GM23338 (cell line): ENCODE measurements around the gene PCTP. TPM values are rescaled to one million over a fixed set of nuclear protein-coding genes. Genes with fewer than 3 reads are reported as not detected.

Experiments used
- ATAC-seq: fragments of 200-7000 bp; cut with Tn5 transposase; 3 replicates; pipeline ENCODE4 v1.9.1; 2020
- DNase-seq: peaks from one replicate; pipeline ENCODE4 v3.0.0-alpha.2; 2015; ENCODE audit warnings: low spot score
- H2AFZ ChIP-seq: fragments of 200-600 bp; sonication (generic); 2 replicates; pipeline ENCODE4 v1.8.0; 2016; ENCODE audit warnings: antibody characterized with exemption, mild to moderate bottlenecking, moderate library complexity
- H3F3A ChIP-seq: fragments of 200-600 bp; sonication (generic); replicated peaks from 2 replicates; pipeline ENCODE4 v1.8.0; 2017; ENCODE audit warnings: antibody characterized with exemption, mixed run types, low read depth
- H3K27ac ChIP-seq: fragments of 200-600 bp; sonication (generic); 2 replicates; pipeline ENCODE4 v1.6.1; 2016; ENCODE audit warnings: low read depth
- H3K27me3 ChIP-seq: fragments of 200-600 bp; sonication (generic); 2 replicates; pipeline ENCODE4 v1.8.0; 2016; ENCODE audit warnings: mild to moderate bottlenecking, mixed run types, moderate library complexity; ENCODE audit not compliant: insufficient read depth
- H3K36me3 ChIP-seq: fragments of 200-600 bp; sonication (generic); 2 replicates; pipeline ENCODE4 v1.8.0; 2016; ENCODE audit warnings: mild to moderate bottlenecking; ENCODE audit not compliant: insufficient read depth
- H3K4me1 ChIP-seq: fragments of 200-600 bp; sonication (generic); 2 replicates; pipeline ENCODE4 v1.8.0; 2016; ENCODE audit warnings: mild to moderate bottlenecking, moderate library complexity; ENCODE audit not compliant: insufficient read depth
- H3K4me2 ChIP-seq: fragments of 200-600 bp; sonication (generic); 2 replicates; pipeline ENCODE4 v1.7.1; 2017; ENCODE audit warnings: mixed run types
- H3K4me3 ChIP-seq: fragments of 200-600 bp; sonication (generic); 2 replicates; pipeline ENCODE4 v1.6.1; 2016; ENCODE audit warnings: mixed run types
- H3K79me2 ChIP-seq: fragments of 200-600 bp; sonication (generic); replicated peaks from 2 replicates; pipeline ENCODE4 v1.8.0; 2017; ENCODE audit warnings: mild to moderate bottlenecking; ENCODE audit not compliant: insufficient read depth
- H3K9me2 ChIP-seq: fragments of 200-600 bp; sonication (generic); 2 replicates; pipeline ENCODE4 v1.8.0; 2017; ENCODE audit not compliant: insufficient read depth
- H4K20me1 ChIP-seq: fragments of 200-600 bp; sonication (generic); replicated peaks from 2 replicates; pipeline ENCODE4 v1.8.0; 2017; ENCODE audit warnings: mild to moderate bottlenecking; ENCODE audit not compliant: insufficient read depth
- H3K27ac Mint-ChIP-seq: 2 replicates; pipeline ENCODE4 v1.8.0; 2020; ENCODE audit warnings: inconsistent platforms, mild to moderate bottlenecking, moderate library complexity, mixed read lengths
- H3K27me3 Mint-ChIP-seq: 3 replicates; pipeline ENCODE4 v1.8.0; 2022; ENCODE audit warnings: low read depth, mild to moderate bottlenecking, moderate library complexity, mixed read lengths, inconsistent platforms; ENCODE audit not compliant: insufficient read depth, poor library complexity
- H3K36me3 Mint-ChIP-seq: 3 replicates; pipeline ENCODE4 v1.8.0; 2021; ENCODE audit warnings: low read depth, mild to moderate bottlenecking, inconsistent platforms, moderate library complexity, mixed read lengths
- H3K4me1 Mint-ChIP-seq: 3 replicates; pipeline ENCODE4 v1.8.0; 2020; ENCODE audit warnings: mild to moderate bottlenecking, inconsistent platforms, mixed read lengths
- H3K4me3 Mint-ChIP-seq: 3 replicates; pipeline ENCODE4 v1.8.0; 2021; ENCODE audit warnings: moderate library complexity, mild to moderate bottlenecking, inconsistent platforms, mixed read lengths
- H3K9me3 Mint-ChIP-seq: 3 replicates; pipeline ENCODE4 v1.8.0; 2020; ENCODE audit warnings: moderate library complexity, mild to moderate bottlenecking, inconsistent platforms, mixed read lengths
- EZH2phosphoT487 ChIP-seq: fragments of 200-600 bp; sonication (generic); IDR thresholded peaks from one replicate; pipeline ENCODE4 v1.8.1; 2018; ENCODE audit warnings: antibody characterized with exemption; ENCODE audit not compliant: unreplicated experiment
- NANOG ChIP-seq: IDR thresholded peaks from 2 replicates; pipeline ENCODE4 v1.6.1; 2016; ENCODE audit warnings: antibody characterized with exemption, borderline replicate concordance
- ZNF331 ChIP-seq: fragments of 250-450 bp; sonication (Bioruptor Pico); IDR thresholded peaks from 2 replicates; pipeline ENCODE4 v1.5.0; 2020; ENCODE audit warnings: low read depth, mild to moderate bottlenecking, moderate library complexity
- polyA plus RNA-seq: library from polyadenylated mRNA; unstranded; fragments of >200 nt; fragmentation: Nextera tagmentation; extraction: Ambion mirVana; gene quantifications from 2 replicates; pipeline ENCODE4 v1.2.1, GENCODE V29; 2016
- total RNA-seq: library from RNA; depleted of rRNA; stranded (reverse); fragments of >200 nt; shearing (Covaris generic); gene quantifications from 2 replicates; pipeline ENCODE4 v1.2.3, GENCODE V29; 2014
- TF ChIP-seq, protein P1 (sequence below), 2 experiments: fragments of 200-600 bp in 1 of 2; sonication (generic) in 1 of 2; conservative IDR thresholded peaks; 2 replicates each; pipeline versions ENCODE4 v1.5.1 to v1.6.1; 2016 to 2017; ENCODE audit warnings: antibody characterized with exemption in 2 of 2, low read depth in 2 of 2, mild to moderate bottlenecking in 2 of 2, moderate library complexity in 1 of 2
- TF ChIP-seq, protein P2 (sequence below): IDR thresholded peaks from one replicate; pipeline ENCODE4 v1.6.1; 2018; ENCODE audit warnings: antibody characterized with exemption; ENCODE audit not compliant: unreplicated experiment
- TF ChIP-seq, protein P3 (sequence below): fragments of 250-450 bp; sonication (Bioruptor Pico); IDR thresholded peaks from 2 replicates; pipeline ENCODE4 v1.5.0; 2020; ENCODE audit warnings: mild to moderate bottlenecking, moderate library complexity

Gene PCTP
- total and polyA plus RNA-seq, 2 experiments from 2014 or later: 6.4 to 12.3 TPM

DNA sequence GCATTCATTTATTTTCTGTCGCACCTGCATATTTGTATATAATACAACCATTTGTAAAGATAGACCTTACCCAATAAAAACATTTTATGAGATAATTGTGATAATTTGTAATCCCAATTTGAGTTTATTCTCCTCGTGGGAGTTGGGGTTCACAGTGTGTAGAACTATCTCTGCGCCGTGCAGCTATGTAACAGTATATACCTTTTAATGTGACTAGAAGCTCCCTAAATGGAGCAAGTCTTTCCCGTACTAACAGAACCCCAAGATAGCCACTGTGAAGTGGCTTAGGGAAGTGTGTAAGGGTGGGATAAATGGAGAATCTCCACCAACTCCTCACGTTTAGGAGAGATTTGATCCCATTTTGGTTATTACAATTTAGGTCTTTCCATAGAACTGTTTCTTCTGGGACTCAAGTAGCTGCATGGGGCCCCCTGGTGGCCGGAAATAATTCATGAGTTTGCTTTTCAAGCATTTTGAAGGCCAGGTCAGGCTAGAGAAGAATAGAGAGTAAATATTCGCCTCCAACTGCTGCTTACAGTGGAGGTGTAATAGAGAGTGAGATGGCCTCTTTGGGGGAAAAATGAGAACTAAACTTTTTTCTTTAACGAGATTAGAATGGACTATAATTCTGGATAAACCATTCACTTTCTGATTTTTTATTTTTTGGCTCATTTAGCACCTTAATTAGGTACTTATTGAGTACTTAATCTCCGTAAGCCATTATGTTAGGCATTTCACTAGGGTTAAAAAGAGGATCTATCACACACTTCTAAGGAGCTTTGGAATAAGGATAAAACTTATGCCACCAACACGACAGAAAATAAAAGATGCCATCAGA is 32.7 kb upstream of the PCTP start:
- TF ChIP-seq ZNF331: no peak
- TF ChIP-seq, protein P1, sequence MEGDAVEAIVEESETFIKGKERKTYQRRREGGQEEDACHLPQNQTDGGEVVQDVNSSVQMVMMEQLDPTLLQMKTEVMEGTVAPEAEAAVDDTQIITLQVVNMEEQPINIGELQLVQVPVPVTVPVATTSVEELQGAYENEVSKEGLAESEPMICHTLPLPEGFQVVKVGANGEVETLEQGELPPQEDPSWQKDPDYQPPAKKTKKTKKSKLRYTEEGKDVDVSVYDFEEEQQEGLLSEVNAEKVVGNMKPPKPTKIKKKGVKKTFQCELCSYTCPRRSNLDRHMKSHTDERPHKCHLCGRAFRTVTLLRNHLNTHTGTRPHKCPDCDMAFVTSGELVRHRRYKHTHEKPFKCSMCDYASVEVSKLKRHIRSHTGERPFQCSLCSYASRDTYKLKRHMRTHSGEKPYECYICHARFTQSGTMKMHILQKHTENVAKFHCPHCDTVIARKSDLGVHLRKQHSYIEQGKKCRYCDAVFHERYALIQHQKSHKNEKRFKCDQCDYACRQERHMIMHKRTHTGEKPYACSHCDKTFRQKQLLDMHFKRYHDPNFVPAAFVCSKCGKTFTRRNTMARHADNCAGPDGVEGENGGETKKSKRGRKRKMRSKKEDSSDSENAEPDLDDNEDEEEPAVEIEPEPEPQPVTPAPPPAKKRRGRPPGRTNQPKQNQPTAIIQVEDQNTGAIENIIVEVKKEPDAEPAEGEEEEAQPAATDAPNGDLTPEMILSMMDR (conservative IDR thresholded peaks at IDR 0.05; ENCODE audit: low read depth in 2 of 2): peak; percentile 70 to 91
- Histone ChIP-seq H3K9me2 (no peaks in the 10 kb centered on the region), H3K36me3 (no peaks in the 10 kb centered on the region), H3K4me1 (peaks cover 18% of the 10 kb centered on the region; the same call in 1 of the 2 replicates), H2AFZ (0 out of 2 replicates have a peak overlapping the region, but pooled peaks have one; percentile 5), H3K27me3 (no peaks in the 10 kb centered on the region), H3K4me2 (peak overlapping the region; percentile 50; the same call in 1 of the 2 replicates), H3K27ac (no peak overlapping the region), H4K20me1 (no peaks in the 10 kb centered on the region), H3K4me3 (no peak overlapping the region), H3K79me2 (no peaks in the 10 kb centered on the region), H3F3A (no peaks in the 10 kb centered on the region)
- ATAC-seq: peak; percentile 84
- Mint-ChIP-seq H3K27ac (0 out of 2 replicates have a peak overlapping the region, but pooled peaks have one; percentile 64), H3K36me3 (no peaks in the 10 kb centered on the region), H3K4me3 (no peak overlapping the region), H3K9me3 (no peaks in the 10 kb centered on the region), H3K27me3 (no peaks in the 10 kb centered on the region), H3K4me1 (peaks cover 21% of the 10 kb centered on the region)
- DNase-seq: peak; percentile 92

DNA sequence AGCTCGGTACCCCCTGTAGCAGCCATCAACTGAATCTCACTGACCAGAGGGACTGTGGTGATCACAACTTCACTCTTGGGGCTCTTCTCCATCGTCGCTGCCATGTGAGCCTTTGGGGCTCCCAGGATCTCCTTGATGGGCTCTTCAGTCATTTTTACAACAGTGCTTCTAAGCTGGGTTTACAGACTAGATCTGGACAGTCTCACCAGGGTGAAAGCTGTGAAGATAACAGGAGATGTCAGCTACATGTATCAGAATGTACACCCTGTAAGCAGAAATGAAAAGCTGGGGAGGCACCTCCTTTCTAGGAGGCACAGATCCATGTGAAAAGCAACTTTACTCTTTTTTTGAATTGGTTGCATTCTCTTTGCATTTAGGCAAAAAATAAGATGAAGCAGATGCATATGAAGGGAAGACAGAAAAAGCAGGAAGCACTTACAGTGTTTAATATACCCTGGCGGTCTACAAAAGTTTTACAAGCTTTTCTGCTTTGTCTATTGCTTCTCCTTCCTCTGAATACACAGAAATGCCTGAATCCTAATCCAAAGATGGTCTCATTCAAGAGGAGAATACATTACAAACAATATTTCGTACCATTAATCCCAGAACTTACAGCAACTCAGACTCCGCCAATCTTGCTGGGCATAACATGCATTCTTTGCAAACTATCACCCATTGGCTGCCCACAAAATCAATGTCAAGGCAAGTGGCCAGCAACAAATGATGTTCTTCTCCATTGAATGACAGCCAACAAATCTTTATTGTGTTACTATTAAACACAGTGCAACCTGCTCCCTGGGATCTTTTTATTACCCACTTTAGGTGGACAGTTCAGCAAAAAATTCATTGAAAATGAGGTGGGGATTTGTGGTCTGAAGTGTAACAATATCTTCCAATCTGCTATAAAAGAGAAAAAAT is 29.7 kb upstream of the PCTP start:
- H3K9me2 ChIP-seq: no peaks in the 10 kb centered on the region
- no peaks in the 10 kb centered on the region for H3K27me3 ChIP-seq
- DNase-seq (no peak), ATAC-seq (no peak)
- no peaks in the 10 kb centered on the region for H3K79me2 ChIP-seq
- no peaks in the 10 kb centered on the region for H4K20me1 ChIP-seq
- H3K4me2 ChIP-seq: no peak overlapping the region
- H3K4me1 ChIP-seq: peaks cover 25% of the 10 kb centered on the region
- H3F3A ChIP-seq: no peaks in the 10 kb centered on the region
- H3K27ac ChIP-seq: no peak overlapping the region
- Mint-ChIP-seq H3K27me3 (peaks cover 3% of the 10 kb centered on the region), H3K4me3 (no peak overlapping the region), H3K9me3 (no peaks in the 10 kb centered on the region), H3K4me1 (peaks cover 30% of the 10 kb centered on the region), H3K36me3 (no peaks in the 10 kb centered on the region), H3K27ac (no peak overlapping the region; the same call in 1 of the 2 replicates)
- no peaks in the 10 kb centered on the region for H3K36me3 ChIP-seq
- no peak overlapping the region for H2AFZ ChIP-seq
- H3K4me3 ChIP-seq: no peak overlapping the region
- TF ChIP-seq, protein P2, sequence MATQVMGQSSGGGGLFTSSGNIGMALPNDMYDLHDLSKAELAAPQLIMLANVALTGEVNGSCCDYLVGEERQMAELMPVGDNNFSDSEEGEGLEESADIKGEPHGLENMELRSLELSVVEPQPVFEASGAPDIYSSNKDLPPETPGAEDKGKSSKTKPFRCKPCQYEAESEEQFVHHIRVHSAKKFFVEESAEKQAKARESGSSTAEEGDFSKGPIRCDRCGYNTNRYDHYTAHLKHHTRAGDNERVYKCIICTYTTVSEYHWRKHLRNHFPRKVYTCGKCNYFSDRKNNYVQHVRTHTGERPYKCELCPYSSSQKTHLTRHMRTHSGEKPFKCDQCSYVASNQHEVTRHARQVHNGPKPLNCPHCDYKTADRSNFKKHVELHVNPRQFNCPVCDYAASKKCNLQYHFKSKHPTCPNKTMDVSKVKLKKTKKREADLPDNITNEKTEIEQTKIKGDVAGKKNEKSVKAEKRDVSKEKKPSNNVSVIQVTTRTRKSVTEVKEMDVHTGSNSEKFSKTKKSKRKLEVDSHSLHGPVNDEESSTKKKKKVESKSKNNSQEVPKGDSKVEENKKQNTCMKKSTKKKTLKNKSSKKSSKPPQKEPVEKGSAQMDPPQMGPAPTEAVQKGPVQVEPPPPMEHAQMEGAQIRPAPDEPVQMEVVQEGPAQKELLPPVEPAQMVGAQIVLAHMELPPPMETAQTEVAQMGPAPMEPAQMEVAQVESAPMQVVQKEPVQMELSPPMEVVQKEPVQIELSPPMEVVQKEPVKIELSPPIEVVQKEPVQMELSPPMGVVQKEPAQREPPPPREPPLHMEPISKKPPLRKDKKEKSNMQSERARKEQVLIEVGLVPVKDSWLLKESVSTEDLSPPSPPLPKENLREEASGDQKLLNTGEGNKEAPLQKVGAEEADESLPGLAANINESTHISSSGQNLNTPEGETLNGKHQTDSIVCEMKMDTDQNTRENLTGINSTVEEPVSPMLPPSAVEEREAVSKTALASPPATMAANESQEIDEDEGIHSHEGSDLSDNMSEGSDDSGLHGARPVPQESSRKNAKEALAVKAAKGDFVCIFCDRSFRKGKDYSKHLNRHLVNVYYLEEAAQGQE: no peak
- TF ChIP-seq NANOG (no peak), EZH2phosphoT487 (no peak)
- TF ChIP-seq, protein P3, sequence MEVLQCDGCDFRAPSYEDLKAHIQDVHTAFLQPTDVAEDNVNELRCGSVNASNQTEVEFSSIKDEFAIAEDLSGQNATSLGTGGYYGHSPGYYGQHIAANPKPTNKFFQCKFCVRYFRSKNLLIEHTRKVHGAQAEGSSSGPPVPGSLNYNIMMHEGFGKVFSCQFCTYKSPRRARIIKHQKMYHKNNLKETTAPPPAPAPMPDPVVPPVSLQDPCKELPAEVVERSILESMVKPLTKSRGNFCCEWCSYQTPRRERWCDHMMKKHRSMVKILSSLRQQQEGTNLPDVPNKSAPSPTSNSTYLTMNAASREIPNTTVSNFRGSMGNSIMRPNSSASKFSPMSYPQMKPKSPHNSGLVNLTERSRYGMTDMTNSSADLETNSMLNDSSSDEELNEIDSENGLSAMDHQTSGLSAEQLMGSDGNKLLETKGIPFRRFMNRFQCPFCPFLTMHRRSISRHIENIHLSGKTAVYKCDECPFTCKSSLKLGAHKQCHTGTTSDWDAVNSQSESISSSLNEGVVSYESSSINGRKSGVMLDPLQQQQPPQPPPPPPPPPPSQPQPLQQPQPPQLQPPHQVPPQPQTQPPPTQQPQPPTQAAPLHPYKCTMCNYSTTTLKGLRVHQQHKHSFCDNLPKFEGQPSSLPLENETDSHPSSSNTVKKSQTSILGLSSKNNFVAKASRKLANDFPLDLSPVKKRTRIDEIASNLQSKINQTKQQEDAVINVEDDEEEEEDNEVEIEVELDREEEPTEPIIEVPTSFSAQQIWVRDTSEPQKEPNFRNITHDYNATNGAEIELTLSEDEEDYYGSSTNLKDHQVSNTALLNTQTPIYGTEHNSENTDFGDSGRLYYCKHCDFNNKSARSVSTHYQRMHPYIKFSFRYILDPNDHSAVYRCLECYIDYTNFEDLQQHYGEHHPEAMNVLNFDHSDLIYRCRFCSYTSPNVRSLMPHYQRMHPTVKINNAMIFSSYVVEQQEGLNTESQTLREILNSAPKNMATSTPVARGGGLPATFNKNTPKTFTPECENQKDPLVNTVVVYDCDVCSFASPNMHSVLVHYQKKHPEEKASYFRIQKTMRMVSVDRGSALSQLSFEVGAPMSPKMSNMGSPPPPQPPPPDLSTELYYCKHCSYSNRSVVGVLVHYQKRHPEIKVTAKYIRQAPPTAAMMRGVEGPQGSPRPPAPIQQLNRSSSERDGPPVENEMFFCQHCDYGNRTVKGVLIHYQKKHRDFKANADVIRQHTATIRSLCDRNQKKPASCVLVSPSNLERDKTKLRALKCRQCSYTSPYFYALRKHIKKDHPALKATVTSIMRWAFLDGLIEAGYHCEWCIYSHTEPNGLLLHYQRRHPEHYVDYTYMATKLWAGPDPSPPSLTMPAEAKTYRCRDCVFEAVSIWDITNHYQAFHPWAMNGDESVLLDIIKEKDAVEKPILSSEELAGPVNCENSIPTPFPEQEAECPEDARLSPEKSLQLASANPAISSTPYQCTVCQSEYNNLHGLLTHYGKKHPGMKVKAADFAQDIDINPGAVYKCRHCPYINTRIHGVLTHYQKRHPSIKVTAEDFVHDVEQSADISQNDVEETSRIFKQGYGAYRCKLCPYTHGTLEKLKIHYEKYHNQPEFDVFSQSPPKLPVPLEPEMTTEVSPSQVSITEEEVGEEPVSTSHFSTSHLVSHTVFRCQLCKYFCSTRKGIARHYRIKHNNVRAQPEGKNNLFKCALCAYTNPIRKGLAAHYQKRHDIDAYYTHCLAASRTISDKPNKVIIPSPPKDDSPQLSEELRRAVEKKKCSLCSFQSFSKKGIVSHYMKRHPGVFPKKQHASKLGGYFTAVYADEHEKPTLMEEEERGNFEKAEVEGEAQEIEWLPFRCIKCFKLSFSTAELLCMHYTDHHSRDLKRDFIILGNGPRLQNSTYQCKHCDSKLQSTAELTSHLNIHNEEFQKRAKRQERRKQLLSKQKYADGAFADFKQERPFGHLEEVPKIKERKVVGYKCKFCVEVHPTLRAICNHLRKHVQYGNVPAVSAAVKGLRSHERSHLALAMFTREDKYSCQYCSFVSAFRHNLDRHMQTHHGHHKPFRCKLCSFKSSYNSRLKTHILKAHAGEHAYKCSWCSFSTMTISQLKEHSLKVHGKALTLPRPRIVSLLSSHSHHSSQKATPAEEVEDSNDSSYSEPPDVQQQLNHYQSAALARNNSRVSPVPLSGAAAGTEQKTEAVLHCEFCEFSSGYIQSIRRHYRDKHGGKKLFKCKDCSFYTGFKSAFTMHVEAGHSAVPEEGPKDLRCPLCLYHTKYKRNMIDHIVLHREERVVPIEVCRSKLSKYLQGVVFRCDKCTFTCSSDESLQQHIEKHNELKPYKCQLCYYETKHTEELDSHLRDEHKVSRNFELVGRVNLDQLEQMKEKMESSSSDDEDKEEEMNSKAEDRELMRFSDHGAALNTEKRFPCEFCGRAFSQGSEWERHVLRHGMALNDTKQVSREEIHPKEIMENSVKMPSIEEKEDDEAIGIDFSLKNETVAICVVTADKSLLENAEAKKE (CRISPR knock-in tag): no peak
